Erythroblast (primary cell): ENCODE measurements around the gene ZNF394.

Experiments used
- GATA1 ChIP-seq: IDR thresholded peaks from 2 replicates; pipeline ENCODE4 v1.6.1; 2011; ENCODE audit warnings: low read depth, mild to moderate bottlenecking, control low read depth, low read length, moderate library complexity
- POLR2A ChIP-seq: IDR thresholded peaks from 2 replicates; pipeline ENCODE4 v1.6.1; 2011; ENCODE audit warnings: mild to moderate bottlenecking, low read length

DNA sequence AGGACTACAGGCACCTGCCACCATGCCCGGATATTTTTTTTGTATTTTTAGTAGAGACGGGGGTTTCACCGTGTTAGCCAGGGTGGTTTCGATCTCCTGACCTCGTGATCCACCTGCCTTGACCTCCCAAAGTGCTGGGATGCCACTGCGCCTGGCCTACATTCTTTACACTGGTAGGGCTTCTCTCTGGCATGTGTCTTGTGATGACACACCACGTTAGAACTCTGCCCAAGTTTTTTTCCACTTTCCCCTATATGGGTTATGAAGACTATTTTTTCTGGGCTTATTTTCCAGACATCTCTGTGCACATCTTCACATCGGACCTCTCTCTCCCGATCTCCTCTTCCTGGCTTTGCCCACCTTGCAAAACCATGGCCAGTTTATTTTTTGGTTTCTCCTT lies 41.1 kb upstream of the ZNF394 start:
- no peak for TF ChIP-seq POLR2A
- TF ChIP-seq GATA1: no peak
